GM19372 (cell line): Measurements from ENCODE around the gene DCHS1.
A peak's percentile ranks its signal among the peaks of the same experiment; 100 is the strongest.

Experiments used
- ATAC-seq: cut with Tn5 transposase; IDR thresholded peaks from one replicate; pipeline ENCODE4 v1.9.1; 2021; ENCODE audit warnings: mild to moderate bottlenecking, low read depth, moderate library complexity; ENCODE audit not compliant: unreplicated experiment

Gene DCHS1

GRCh38 chr11:6628526-6628925 is 27.1 kb downstream of the DCHS1 start:
- ATAC-seq: no peak

- ATAC-seq: peak; percentile 96
These were observed 27.8 kb downstream of the DCHS1 start for GRCh38 chr11:6627762-6628241.

GRCh38 chr11:6626971-6627761 is 28.4 kb downstream of the DCHS1 start:
- no peak for ATAC-seq

GRCh38 chr11:6625832-6626420 is 29.7 kb downstream of the DCHS1 start:
- ATAC-seq: no peak

- no peak for ATAC-seq
These were observed 30.3 kb downstream of the DCHS1 start for GRCh38 chr11:6625156-6625831.

GRCh38 chr11:6623391-6624363 is 31.9 kb downstream of the DCHS1 start:
- ATAC-seq: no peak

GRCh38 chr11:6622261-6623171 is 33.1 kb downstream of the DCHS1 start:
- no peak for ATAC-seq

- no peak for ATAC-seq
These were observed 33.8 kb downstream of the DCHS1 start for GRCh38 chr11:6621711-6622211.

GRCh38 chr11:6620636-6621035 is 35.0 kb downstream of the DCHS1 start:
- ATAC-seq: no peak

- peak; percentile 99 for ATAC-seq
These were observed 36.4 kb downstream of the DCHS1 start, which contains the start of gene TPP1 for GRCh38 chr11:6619004-6619745. Gene TPP1 (minus strand): TSS chr11:6619422. CDS start chr11:6619400, 22 bp downstream.

GRCh38 chr11:6618117-6619003 is 37.2 kb downstream of the DCHS1 start:
- no peak for ATAC-seq

- no peak for ATAC-seq
These were observed 38.3 kb downstream of the DCHS1 start for GRCh38 chr11:6617315-6617781.

- no peak for ATAC-seq
These were observed 38.9 kb downstream of the DCHS1 start for GRCh38 chr11:6616596-6617250.

- no peak for ATAC-seq
These were observed 39.6 kb downstream of the DCHS1 start for GRCh38 chr11:6615882-6616585.

- no peak for ATAC-seq
These were observed 40.6 kb downstream of the DCHS1 start for GRCh38 chr11:6615046-6615445.

GRCh38 chr11:6614446-6614845 is 41.2 kb downstream of the DCHS1 start:
- ATAC-seq: no peak
